IMR-90 (cell line): ENCODE measurements around the gene CFAP157. TPM values are rescaled to one million over a fixed set of nuclear protein-coding genes. Genes with fewer than 3 reads are reported as not detected.
A peak's percentile ranks its signal among the peaks of the same experiment; 100 is the strongest.

Experiments used
- ATAC-seq: fragments of 200-7000 bp; cut with Tn5 transposase; 2 replicates; pipeline ENCODE4 v1.9.1; 2020; ENCODE audit warnings: low read depth, mild to moderate bottlenecking, moderate library complexity
- BruUV-seq: library from RNA; stranded (reverse); fragments of 400-500 nt; replicated peaks from 2 replicates; lab custom pipeline; 2021; lab: Mats Ljungman, UMichigan
- CTCF ChIA-PET: fragments of 300-600 bp; formaldehyde crosslinking; extraction: SDS; loops from one replicate; lab custom pipeline; 2021; ENCODE audit warnings: antibody characterized with exemption; lab: Yijun Ruan, JAX
- POLR2A ChIA-PET: fragments of 300-600 bp; sonication (Branson Sonifier 250); formaldehyde crosslinking; loops from one replicate; lab custom pipeline; 2022; ENCODE audit warnings: antibody characterized with exemption; ENCODE audit not compliant: unreplicated experiment; lab: Charles Lee
- DNase-seq: peaks from one replicate; pipeline ENCODE4 v3.0.0; 2013
- H2AFZ ChIP-seq: replicated peaks from 2 replicates; pipeline ENCODE3; 2013; ENCODE audit warnings: low read length, mild to moderate bottlenecking; ENCODE audit not compliant: poor library complexity
- H2AK5ac ChIP-seq: 2 replicates; pipeline ENCODE4 v1.6.1; 2013; ENCODE audit warnings: low read depth, low read length, inconsistent platforms
- H2AK9ac ChIP-seq: replicated peaks from 2 replicates; pipeline ENCODE3; 2013; ENCODE audit warnings: mild to moderate bottlenecking, low read depth, low read length, moderate library complexity; ENCODE audit not compliant: poor library complexity
- H2BK120ac ChIP-seq: 2 replicates; pipeline ENCODE4 v1.6.1; 2013; ENCODE audit warnings: low read depth, low read length, inconsistent platforms
- H2BK15ac ChIP-seq: 3 replicates; pipeline ENCODE4 v1.6.1; 2013; ENCODE audit warnings: low read depth, low read length, inconsistent platforms
- H2BK20ac ChIP-seq: 2 replicates; pipeline ENCODE4 v1.6.1; 2013; ENCODE audit warnings: low read depth, mild to moderate bottlenecking, inconsistent platforms, low read length, moderate library complexity
- H2BK5ac ChIP-seq: 2 replicates; pipeline ENCODE4 v1.6.1; 2013; ENCODE audit warnings: mild to moderate bottlenecking, low read depth, low read length, inconsistent platforms; ENCODE audit not compliant: poor library complexity, severe bottlenecking
- H3K14ac ChIP-seq: replicated peaks from 2 replicates; pipeline ENCODE4 v1.6.1; 2013; ENCODE audit warnings: low read depth, low read length, inconsistent platforms
- H3K18ac ChIP-seq: 2 replicates; pipeline ENCODE4 v1.6.1; 2013; ENCODE audit warnings: low read depth, low read length, control low read depth
- H3K23ac ChIP-seq: 2 replicates; pipeline ENCODE4 v1.6.1; 2013; ENCODE audit warnings: low read depth, low read length, inconsistent platforms
- H3K27ac ChIP-seq: 2 replicates; pipeline ENCODE4 v1.5.1; 2013; ENCODE audit warnings: mild to moderate bottlenecking, control low read depth, low read length; ENCODE audit not compliant: insufficient read depth
- H3K27me3 ChIP-seq: 2 replicates; pipeline ENCODE4 v1.6.1; 2013; ENCODE audit warnings: low read length; ENCODE audit not compliant: control insufficient read depth, insufficient read depth
- H3K36me3 ChIP-seq: 2 replicates; pipeline ENCODE4 v1.6.1; 2013; ENCODE audit warnings: low read length, mixed read lengths; ENCODE audit not compliant: control insufficient read depth, insufficient read depth
- H3K4ac ChIP-seq: 2 replicates; pipeline ENCODE4 v1.6.1; 2013; ENCODE audit warnings: low read depth, low read length, inconsistent platforms
- H3K4me1 ChIP-seq: 2 replicates; pipeline ENCODE4 v1.6.1; 2013; ENCODE audit warnings: low read length, mixed read lengths; ENCODE audit not compliant: control insufficient read depth, insufficient read depth
- H3K4me2 ChIP-seq: 2 replicates; pipeline ENCODE4 v1.6.1; 2013; ENCODE audit warnings: low read depth, mild to moderate bottlenecking, control low read depth, low read length, moderate library complexity
- H3K4me3 ChIP-seq: 2 replicates; pipeline ENCODE4 v1.5.1; 2013; ENCODE audit warnings: low read depth, mild to moderate bottlenecking, control low read depth, low read length, moderate library complexity; ENCODE audit not compliant: insufficient read depth
- H3K56ac ChIP-seq: 2 replicates; pipeline ENCODE4 v1.6.1; 2013; ENCODE audit warnings: low read length, inconsistent platforms; ENCODE audit not compliant: insufficient read depth; ENCODE audit errors: extremely low read depth
- H3K79me1 ChIP-seq, 2 experiments: 2 replicates each; pipeline ENCODE4 v1.6.1; 2013; ENCODE audit warnings: low read length in 2 of 2, inconsistent platforms in 1 of 2, low read depth in 1 of 2
- H3K9ac ChIP-seq: 2 replicates; pipeline ENCODE4 v1.6.1; 2013; ENCODE audit warnings: low read depth, low read length, control low read depth
- H3K9me1 ChIP-seq: 2 replicates; pipeline ENCODE4 v1.6.1; 2013; ENCODE audit warnings: low read length, inconsistent platforms; ENCODE audit not compliant: insufficient read depth
- H3K9me3 ChIP-seq: 2 replicates; pipeline ENCODE4 v1.6.1; 2013; ENCODE audit warnings: low read length; ENCODE audit not compliant: control insufficient read depth, insufficient read depth
- H4K20me1 ChIP-seq: 2 replicates; pipeline ENCODE4 v1.6.1; 2013; ENCODE audit warnings: low read length, inconsistent platforms; ENCODE audit not compliant: insufficient read depth
- H4K5ac ChIP-seq: 2 replicates; pipeline ENCODE4 v1.6.1; 2013; ENCODE audit warnings: mild to moderate bottlenecking, low read depth, low read length, control low read depth
- H4K8ac ChIP-seq, 2 experiments: 2 replicates each; pipeline ENCODE4 v1.6.1; 2013; ENCODE audit warnings: low read depth in 2 of 2, low read length in 2 of 2, control low read depth in 1 of 2, inconsistent platforms in 1 of 2
- H4K91ac ChIP-seq: 2 replicates; pipeline ENCODE4 v1.6.1; 2013; ENCODE audit warnings: low read depth, low read length, inconsistent platforms; ENCODE audit not compliant: insufficient read depth
- ELK1 ChIP-seq: fragments of 150-350 bp; IDR thresholded peaks from 2 replicates; pipeline ENCODE4 v1.6.1; 2016; ENCODE audit warnings: low read depth, mild to moderate bottlenecking, low read length, moderate library complexity, borderline replicate concordance
- FOS ChIP-seq: fragments of 150-350 bp; IDR thresholded peaks from 2 replicates; pipeline ENCODE4 v1.6.1; 2016; ENCODE audit warnings: low read depth, low read length
- MAFK ChIP-seq: IDR thresholded peaks from 2 replicates; pipeline ENCODE4 v1.6.1; 2012; ENCODE audit warnings: low read depth, low read length, improper control_type of control experiment
- MAZ ChIP-seq: IDR thresholded peaks from 2 replicates; pipeline ENCODE4 v1.6.1; 2012; ENCODE audit warnings: low read depth, mild to moderate bottlenecking, low read length, improper control_type of control experiment, moderate library complexity, borderline replicate concordance
- RAD21 ChIP-seq: IDR thresholded peaks from 2 replicates; pipeline ENCODE4 v1.6.1; 2012; ENCODE audit warnings: low read length, improper control_type of control experiment
- RCOR1 ChIP-seq: IDR thresholded peaks from 2 replicates; pipeline ENCODE4 v1.6.1; 2012; ENCODE audit warnings: mild to moderate bottlenecking, low read length, improper control_type of control experiment; ENCODE audit not compliant: insufficient replicate concordance
- RFX5 ChIP-seq: IDR thresholded peaks from 2 replicates; pipeline ENCODE4 v1.8.0; 2012; ENCODE audit warnings: low read depth, mild to moderate bottlenecking, low read length, moderate library complexity
- SMC3 ChIP-seq: fragments of 150-350 bp; IDR thresholded peaks from 2 replicates; pipeline ENCODE4 v1.6.1; 2016; ENCODE audit warnings: low read depth, mild to moderate bottlenecking, antibody characterized with exemption, low read length, moderate library complexity
- USF2 ChIP-seq: fragments of 150-350 bp; IDR thresholded peaks from 2 replicates; pipeline ENCODE4 v1.6.1; 2017; ENCODE audit warnings: mild to moderate bottlenecking, antibody characterized with exemption, low read length, low read depth
- WGBS, 2 experiments: methylation state at CpG; one replicate each; pipeline versions ENCODE4 v1.1.5 to v1.1.7; 2013; ENCODE audit warnings: missing lambda C conversion rate in 2 of 2; ENCODE audit not compliant: insufficient read length in 1 of 2; ENCODE audit errors: extremely low coverage in 2 of 2; 5-methylcytosine and 5-hydroxymethylcytosine counted together
- dilution Hi-C: fragments of 300-500 bp; cut with HindIII; formaldehyde crosslinking; loops from one replicate; pipeline ENCODE4 v1.14.3; 2018; ENCODE audit warnings: low sequenced_read_pairs; ENCODE audit not compliant: unreplicated experiment
- in situ Hi-C: fragments of 300-500 bp; cut with MboI; formaldehyde crosslinking; loops from 3 replicates; pipeline ENCODE4 v1.14.3; 2019; ENCODE audit warnings: low sequenced_read_pairs, inconsistent platforms, mixed read lengths
- intact Hi-C: fragments of 100-400 bp; cut with micrococcal nuclease; formaldehyde crosslinking; loops from 2 replicates; pipeline ENCODE4 v1.10.0; 2022
- polyA plus RNA-seq, 3 experiments: library from polyadenylated mRNA; depleted of rRNA; stranded (reverse); fragments of >200 nt; gene quantifications; 2 replicates each; pipeline ENCODE4 v1.2.3, GENCODE V29; 2012; ENCODE audit warnings: low replicate concordance in 1 of 3
- total RNA-seq: library from RNA; depleted of rRNA; stranded (reverse); fragments of >200 nt; gene quantifications from 2 replicates; pipeline ENCODE4 v1.2.3, GENCODE V29; 2012

The CFAP157 gene
- total and polyA plus RNA-seq, 2 of the 4 experiments (the other 2 are of a cell fraction), result not detected

- no peak overlapping the region for H2BK15ac ChIP-seq
- WGBS, 2 experiments, result 4% methylated on average over 28 of the region's 86 CpGs; no CpG with 5 or more reads in 1 of the 2 experiments
- in situ Hi-C loops (no loop called here), dilution Hi-C loops (no loop called here), intact Hi-C loops (no loop called here)
- H2AFZ ChIP-seq, result no peak overlapping the region
- H2BK120ac ChIP-seq, result no peak overlapping the region
- H4K5ac ChIP-seq, result no peak overlapping the region
- H2BK20ac ChIP-seq, result no peak overlapping the region
- H3K9me3 ChIP-seq, result no peaks in the 10 kb centered on the region
- TF ChIP-seq USF2, result no peak
- no peak for TF ChIP-seq MAFK
- TF ChIP-seq RCOR1, result no peak
- TF ChIP-seq SMC3, result no peak
- no peak for TF ChIP-seq RFX5
- TF ChIP-seq MAZ, result no peak
- TF ChIP-seq RAD21, result no peak
- TF ChIP-seq FOS, result no peak
- TF ChIP-seq ELK1, result no peak
- H3K36me3 ChIP-seq, result no peaks in the 10 kb centered on the region
- H3K18ac ChIP-seq, result no peak overlapping the region
- H3K79me1 ChIP-seq, result no peaks in the 10 kb centered on the region
- no peak overlapping the region for H3K27ac ChIP-seq
- no peak overlapping the region for H3K23ac ChIP-seq
- no peaks in the 10 kb centered on the region for H3K4me1 ChIP-seq
- H3K4me3 ChIP-seq, result no peak overlapping the region
- BruUV-seq, result no TSS peak
- CTCF ChIA-PET, result no interaction called here
- no peak overlapping the region for H3K4me2 ChIP-seq
- H2AK5ac ChIP-seq, result no peak overlapping the region
- ATAC-seq (peak; percentile 93), DNase-seq (no peak)
- no peak overlapping the region for H3K9ac ChIP-seq
- H3K9me1 ChIP-seq, result peaks cover 3% of the 10 kb centered on the region; the same call in 1 of the 2 replicates
- H4K20me1 ChIP-seq, result peaks cover 6% of the 10 kb centered on the region; the same call in 1 of the 2 replicates
- no peak overlapping the region for H3K56ac ChIP-seq
- no peak overlapping the region for H4K91ac ChIP-seq
- no peak overlapping the region for H2BK5ac ChIP-seq
- peaks cover 57% of the 10 kb centered on the region for H3K27me3 ChIP-seq
- H2AK9ac ChIP-seq, result peak overlapping the region; percentile 42
- no peak overlapping the region for H3K4ac ChIP-seq
- POLR2A ChIA-PET, result no interaction called here
- no peak overlapping the region for H4K8ac ChIP-seq
- H3K14ac ChIP-seq, result no peak overlapping the region
Measured at GRCh38 chr9:127754099-127755060, 47.6 kb downstream of the CFAP157 start.
